ENCODE data around the gene PANX3.

PANX3 gene

DNA sequence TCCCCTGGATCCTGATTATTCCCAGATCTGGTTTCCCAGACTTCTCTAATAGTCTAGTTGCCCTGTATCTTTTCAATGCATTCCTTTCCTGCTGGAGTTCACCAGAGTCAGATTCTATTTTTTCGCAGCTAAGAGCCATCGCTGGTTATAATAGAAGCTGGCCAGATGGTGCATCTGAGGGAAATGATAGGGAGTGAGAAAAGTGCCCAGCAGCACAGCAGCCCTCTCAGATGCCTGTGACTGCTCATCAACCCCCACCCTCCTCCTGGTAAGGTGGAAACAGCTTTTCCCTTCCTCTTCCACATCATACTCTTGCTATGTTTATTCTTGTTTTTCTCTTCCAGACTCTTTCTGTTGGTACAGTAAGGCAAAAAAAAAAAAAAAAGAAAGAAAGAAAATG is 28.7 kb upstream of the PANX3 start:
- no peak overlapping the region for H2BK15ac ChIP-seq (replicated peaks; ENCODE audit: low read depth)
- no peak overlapping the region for H2BK5ac ChIP-seq (ENCODE audit: low read length)
- no peak for DNase-seq
- no peak overlapping the region for H3K4me3 ChIP-seq (ENCODE audit: low read length)
- no peaks in the 10 kb centered on the region for H3K4me1 ChIP-seq (ENCODE audit: control insufficient read depth, low read depth, low read length)
- H3K18ac ChIP-seq (ENCODE audit: low read length): no peak overlapping the region
- H3K27ac ChIP-seq (ENCODE audit: low read depth, low read length): no peak overlapping the region
- no peak overlapping the region for H4K8ac ChIP-seq (ENCODE audit: low read depth, low read length)
- no peaks in the 10 kb centered on the region for H3K79me2 ChIP-seq (ENCODE audit: control insufficient read depth, insufficient read depth, low read length)
- no peak overlapping the region for H3K23ac ChIP-seq (ENCODE audit: low read length)
- H2AK5ac ChIP-seq (ENCODE audit: low read length): no peak overlapping the region
- no CpG with 5 or more reads among the region's 2 CpGs for WGBS (ENCODE audit: extremely low coverage, insufficient coverage, low lambda C conversion rate)
- H3K36me3 ChIP-seq (ENCODE audit: control insufficient read depth, insufficient read depth, low read length): no peaks in the 10 kb centered on the region
- H4K5ac ChIP-seq (ENCODE audit: low read length): no peak overlapping the region
- H3K4me2 ChIP-seq (ENCODE audit: low read length): no peak overlapping the region
- H2BK120ac ChIP-seq (ENCODE audit: low read depth, low read length): no peak overlapping the region
- no peak overlapping the region for H3K4ac ChIP-seq (ENCODE audit: low read depth, low read length)
- no peaks in the 10 kb centered on the region for H3K79me1 ChIP-seq (ENCODE audit: low read length)
- no peak overlapping the region for H3K9ac ChIP-seq (ENCODE audit: low read length)
- H3K27me3 ChIP-seq (ENCODE audit: insufficient read depth, low read length, poor library complexity): no peaks in the 10 kb centered on the region
- H3K56ac ChIP-seq (ENCODE audit: low read length): no peak overlapping the region

- Histone ChIP-seq H2AK5ac (ENCODE audit: low read length) (no peak overlapping the region), H3K4ac (ENCODE audit: low read depth, low read length) (no peak overlapping the region), H3K4me1 (ENCODE audit: control insufficient read depth, low read depth, low read length) (no peaks in the 10 kb centered on the region), H4K5ac (ENCODE audit: low read length) (no peak overlapping the region), H2BK5ac (ENCODE audit: low read length) (no peak overlapping the region), H3K18ac (ENCODE audit: low read length) (no peak overlapping the region), H3K9ac (ENCODE audit: low read length) (no peak overlapping the region), H3K79me2 (ENCODE audit: control insufficient read depth, insufficient read depth, low read length) (no peaks in the 10 kb centered on the region), H3K23ac (ENCODE audit: low read length) (no peak overlapping the region), H2BK120ac (ENCODE audit: low read depth, low read length) (no peak overlapping the region), H3K4me3 (ENCODE audit: low read length) (no peak overlapping the region), H3K27me3 (ENCODE audit: insufficient read depth, low read length, poor library complexity) (no peaks in the 10 kb centered on the region), H3K36me3 (ENCODE audit: control insufficient read depth, insufficient read depth, low read length) (no peaks in the 10 kb centered on the region), H2BK15ac (replicated peaks; ENCODE audit: low read depth) (no peak overlapping the region), H3K4me2 (ENCODE audit: low read length) (no peak overlapping the region), H4K8ac (ENCODE audit: low read depth, low read length) (no peak overlapping the region), H3K79me1 (ENCODE audit: low read length) (no peaks in the 10 kb centered on the region), H3K27ac (ENCODE audit: low read depth, low read length) (no peak overlapping the region), H3K56ac (ENCODE audit: low read length) (no peak overlapping the region)
- no CpG with 5 or more reads among the region's 8 CpGs for WGBS (ENCODE audit: extremely low coverage, insufficient coverage, low lambda C conversion rate)
- DNase-seq: no peak
Observed at GRCh38 chr11:124583781-124584180, 27.4 kb upstream of the PANX3 start.

GRCh38 chr11:124584681-124585372 is 26.4 kb upstream of the PANX3 start:
- no peak for DNase-seq
- Histone ChIP-seq H3K27ac (ENCODE audit: low read depth, low read length) (no peak overlapping the region), H3K4me3 (ENCODE audit: low read length) (no peak overlapping the region), H3K36me3 (ENCODE audit: control insufficient read depth, insufficient read depth, low read length) (no peaks in the 10 kb centered on the region), H3K9ac (ENCODE audit: low read length) (no peak overlapping the region), H3K4ac (ENCODE audit: low read depth, low read length) (no peak overlapping the region), H3K4me2 (ENCODE audit: low read length) (no peak overlapping the region), H3K56ac (ENCODE audit: low read length) (no peak overlapping the region), H2BK5ac (ENCODE audit: low read length) (no peak overlapping the region), H4K8ac (ENCODE audit: low read depth, low read length) (no peak overlapping the region), H3K4me1 (ENCODE audit: control insufficient read depth, low read depth, low read length) (no peaks in the 10 kb centered on the region), H3K18ac (ENCODE audit: low read length) (no peak overlapping the region), H3K27me3 (ENCODE audit: insufficient read depth, low read length, poor library complexity) (no peaks in the 10 kb centered on the region), H3K79me2 (ENCODE audit: control insufficient read depth, insufficient read depth, low read length) (no peaks in the 10 kb centered on the region), H3K23ac (ENCODE audit: low read length) (no peak overlapping the region), H3K79me1 (ENCODE audit: low read length) (no peaks in the 10 kb centered on the region), H2BK120ac (ENCODE audit: low read depth, low read length) (no peak overlapping the region), H4K5ac (ENCODE audit: low read length) (no peak overlapping the region), H2BK15ac (replicated peaks; ENCODE audit: low read depth) (no peak overlapping the region), H2AK5ac (ENCODE audit: low read length) (no peak overlapping the region)
- WGBS (ENCODE audit: extremely low coverage, insufficient coverage, low lambda C conversion rate): no CpG with 5 or more reads among the region's 4 CpGs

- Histone ChIP-seq H2AK5ac (ENCODE audit: low read length) (no peak overlapping the region), H2BK120ac (ENCODE audit: low read depth, low read length) (no peak overlapping the region), H3K4me1 (ENCODE audit: control insufficient read depth, low read depth, low read length) (no peaks in the 10 kb centered on the region), H2BK5ac (ENCODE audit: low read length) (no peak overlapping the region), H4K8ac (ENCODE audit: low read depth, low read length) (no peak overlapping the region), H3K4ac (ENCODE audit: low read depth, low read length) (peak overlapping the region; percentile 16), H3K18ac (ENCODE audit: low read length) (no peak overlapping the region), H3K23ac (ENCODE audit: low read length) (no peak overlapping the region), H3K56ac (ENCODE audit: low read length) (no peak overlapping the region), H3K4me2 (ENCODE audit: low read length) (no peak overlapping the region), H3K4me3 (ENCODE audit: low read length) (no peak overlapping the region), H3K79me1 (ENCODE audit: low read length) (no peaks in the 10 kb centered on the region), H2BK15ac (replicated peaks; ENCODE audit: low read depth) (no peak overlapping the region), H3K27me3 (ENCODE audit: insufficient read depth, low read length, poor library complexity) (no peaks in the 10 kb centered on the region), H3K27ac (ENCODE audit: low read depth, low read length) (no peak overlapping the region), H3K79me2 (ENCODE audit: control insufficient read depth, insufficient read depth, low read length) (no peaks in the 10 kb centered on the region), H4K5ac (ENCODE audit: low read length) (no peak overlapping the region), H3K36me3 (ENCODE audit: control insufficient read depth, insufficient read depth, low read length) (no peaks in the 10 kb centered on the region), H3K9ac (ENCODE audit: low read length) (no peak overlapping the region)
- DNase-seq: peak; percentile 66
- WGBS (ENCODE audit: extremely low coverage, insufficient coverage, low lambda C conversion rate): no CpG with 5 or more reads among the region's 3 CpGs
Observed at GRCh38 chr11:124586238-124586860, 24.9 kb upstream of the PANX3 start.

- no peaks in the 10 kb centered on the region for H3K79me2 ChIP-seq (ENCODE audit: control insufficient read depth, insufficient read depth, low read length)
- H2AK5ac ChIP-seq (ENCODE audit: low read length): no peak overlapping the region
- no peak overlapping the region for H3K56ac ChIP-seq (ENCODE audit: low read length)
- H3K27me3 ChIP-seq (ENCODE audit: insufficient read depth, low read length, poor library complexity): no peaks in the 10 kb centered on the region
- no peak overlapping the region for H3K4me3 ChIP-seq (ENCODE audit: low read length)
- no peak overlapping the region for H3K27ac ChIP-seq (ENCODE audit: low read depth, low read length)
- no peak overlapping the region for H3K23ac ChIP-seq (ENCODE audit: low read length)
- WGBS (ENCODE audit: extremely low coverage, insufficient coverage, low lambda C conversion rate): no CpG with 5 or more reads among the region's 2 CpGs
- H2BK5ac ChIP-seq (ENCODE audit: low read length): no peak overlapping the region
- no peak overlapping the region for H4K8ac ChIP-seq (ENCODE audit: low read depth, low read length)
- H3K9ac ChIP-seq (ENCODE audit: low read length): no peak overlapping the region
- no peak overlapping the region for H3K18ac ChIP-seq (ENCODE audit: low read length)
- H3K79me1 ChIP-seq (ENCODE audit: low read length): no peaks in the 10 kb centered on the region
- no peak overlapping the region for H4K5ac ChIP-seq (ENCODE audit: low read length)
- no peak overlapping the region for H3K4ac ChIP-seq (ENCODE audit: low read depth, low read length)
- H2BK120ac ChIP-seq (ENCODE audit: low read depth, low read length): no peak overlapping the region
- H3K36me3 ChIP-seq (ENCODE audit: control insufficient read depth, insufficient read depth, low read length): no peaks in the 10 kb centered on the region
- H3K4me1 ChIP-seq (ENCODE audit: control insufficient read depth, low read depth, low read length): no peaks in the 10 kb centered on the region
- no peak overlapping the region for H3K4me2 ChIP-seq (ENCODE audit: low read length)
- no peak overlapping the region for H2BK15ac ChIP-seq (replicated peaks; ENCODE audit: low read depth)
- DNase-seq: no peak
Observed at GRCh38 chr11:124591430-124591829, 19.8 kb upstream of the PANX3 start.

GRCh38 chr11:124592627-124593026 is 18.6 kb upstream of the PANX3 start:
- Histone ChIP-seq H2BK5ac (ENCODE audit: low read length) (no peak overlapping the region), H3K4me1 (ENCODE audit: control insufficient read depth, low read depth, low read length) (no peaks in the 10 kb centered on the region), H3K79me1 (ENCODE audit: low read length) (no peaks in the 10 kb centered on the region), H3K9ac (ENCODE audit: low read length) (no peak overlapping the region), H3K79me2 (ENCODE audit: control insufficient read depth, insufficient read depth, low read length) (no peaks in the 10 kb centered on the region), H2AK5ac (ENCODE audit: low read length) (no peak overlapping the region), H3K27ac (ENCODE audit: low read depth, low read length) (no peak overlapping the region), H3K4ac (ENCODE audit: low read depth, low read length) (no peak overlapping the region), H3K18ac (ENCODE audit: low read length) (no peak overlapping the region), H3K36me3 (ENCODE audit: control insufficient read depth, insufficient read depth, low read length) (no peaks in the 10 kb centered on the region), H3K27me3 (ENCODE audit: insufficient read depth, low read length, poor library complexity) (no peaks in the 10 kb centered on the region), H4K5ac (ENCODE audit: low read length) (no peak overlapping the region), H2BK120ac (ENCODE audit: low read depth, low read length) (no peak overlapping the region), H4K8ac (ENCODE audit: low read depth, low read length) (no peak overlapping the region), H3K4me3 (ENCODE audit: low read length) (no peak overlapping the region), H3K23ac (ENCODE audit: low read length) (no peak overlapping the region), H3K56ac (ENCODE audit: low read length) (no peak overlapping the region), H2BK15ac (replicated peaks; ENCODE audit: low read depth) (no peak overlapping the region), H3K4me2 (ENCODE audit: low read length) (no peak overlapping the region)
- WGBS (ENCODE audit: extremely low coverage, insufficient coverage, low lambda C conversion rate): no CpG with 5 or more reads among the region's 6 CpGs
- DNase-seq: no peak

All from mesendoderm (in vitro differentiated cells).